ENCODE data around the gene ULK4. TPM values are rescaled to one million over a fixed set of nuclear protein-coding genes. Genes with fewer than 3 reads are reported as not detected.
A peak's percentile ranks its signal among the peaks of the same experiment; 100 is the strongest.

Gene ULK4
- total and polyA plus RNA-seq, 2 experiments from 2014 or later: 1.8 to 3.7 TPM

DNA sequence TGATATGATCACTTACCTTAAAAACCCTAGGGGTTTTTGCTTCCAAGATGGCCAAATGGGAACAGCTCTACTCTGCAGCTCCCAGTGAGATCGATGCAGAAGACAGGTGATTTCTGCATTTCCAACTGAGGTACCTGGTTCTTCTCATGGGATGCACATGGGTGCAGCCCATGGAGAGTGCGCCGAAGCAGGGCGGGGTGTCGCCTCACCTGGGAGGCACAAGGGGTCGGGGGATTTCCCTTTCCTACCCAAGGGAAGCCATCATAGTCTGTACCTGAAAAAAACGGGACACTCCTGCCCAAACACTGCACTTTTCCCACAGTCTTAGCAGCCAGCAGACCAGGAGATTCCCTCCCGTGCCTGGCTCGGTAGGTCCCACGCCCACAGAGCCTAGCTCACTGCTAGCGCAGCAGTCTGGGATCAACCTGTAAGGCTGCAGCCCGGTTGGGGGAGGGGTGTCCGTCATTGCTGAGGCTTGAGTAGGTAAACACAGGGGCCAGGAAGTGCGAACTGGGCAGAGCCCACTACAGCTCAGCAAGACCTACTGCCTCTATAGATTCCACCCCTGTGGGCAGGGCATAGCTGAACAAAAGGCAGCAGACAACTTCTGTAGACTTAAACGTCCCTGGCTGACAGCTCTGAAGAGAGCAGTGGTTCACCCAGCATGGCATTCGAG lies 684.0 kb downstream of the ULK4 start:
- no peaks in the 10 kb centered on the region for H3K9me3 ChIP-seq (ENCODE audit: low read depth)
- H3K4me3 ChIP-seq: no peak overlapping the region
- H3K36me3 ChIP-seq: no peaks in the 10 kb centered on the region
- H3K4me1 ChIP-seq (ENCODE audit: low read depth): no peaks in the 10 kb centered on the region
- no peak for TF ChIP-seq CTCF (IDR thresholded peaks at IDR 0.05; ENCODE audit: low read depth, low read length)
- H3K27me3 ChIP-seq: no peaks in the 10 kb centered on the region
- H3K27ac ChIP-seq: no peak overlapping the region
- DNase-seq (ENCODE audit: low read depth in 1 of 2, low spot score in 1 of 2): peak in 1 of 2 donors; percentile 36

DNA sequence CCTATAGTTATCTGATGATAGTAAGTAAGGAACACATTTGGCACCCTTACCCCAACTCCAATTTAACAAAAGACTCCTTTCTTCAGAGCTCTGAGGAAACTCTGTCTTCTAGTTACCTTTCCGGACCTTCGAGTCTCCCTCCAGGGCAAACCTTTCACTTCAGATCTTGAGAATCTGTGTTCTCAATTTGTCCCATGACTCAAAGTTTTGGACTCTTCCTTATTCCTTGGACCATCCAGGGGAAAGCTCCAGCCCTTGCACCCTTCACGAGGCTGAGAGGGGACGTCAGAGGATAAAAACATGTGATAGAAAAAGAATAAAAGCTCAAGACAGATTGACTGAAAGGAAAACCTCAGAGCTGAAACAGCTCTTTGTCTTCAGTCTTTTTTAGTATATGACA lies 685.7 kb downstream of the ULK4 start:
- DNase-seq (ENCODE audit: low read depth in 1 of 2, low spot score in 1 of 2): no peak
- Histone ChIP-seq H3K27ac (no peak overlapping the region), H3K4me3 (no peak overlapping the region), H3K4me1 (ENCODE audit: low read depth) (no peaks in the 10 kb centered on the region), H3K36me3 (no peaks in the 10 kb centered on the region), H3K27me3 (no peaks in the 10 kb centered on the region), H3K9me3 (ENCODE audit: low read depth) (no peaks in the 10 kb centered on the region)
- TF ChIP-seq CTCF (IDR thresholded peaks at IDR 0.05; ENCODE audit: low read depth, low read length): no peak

DNA sequence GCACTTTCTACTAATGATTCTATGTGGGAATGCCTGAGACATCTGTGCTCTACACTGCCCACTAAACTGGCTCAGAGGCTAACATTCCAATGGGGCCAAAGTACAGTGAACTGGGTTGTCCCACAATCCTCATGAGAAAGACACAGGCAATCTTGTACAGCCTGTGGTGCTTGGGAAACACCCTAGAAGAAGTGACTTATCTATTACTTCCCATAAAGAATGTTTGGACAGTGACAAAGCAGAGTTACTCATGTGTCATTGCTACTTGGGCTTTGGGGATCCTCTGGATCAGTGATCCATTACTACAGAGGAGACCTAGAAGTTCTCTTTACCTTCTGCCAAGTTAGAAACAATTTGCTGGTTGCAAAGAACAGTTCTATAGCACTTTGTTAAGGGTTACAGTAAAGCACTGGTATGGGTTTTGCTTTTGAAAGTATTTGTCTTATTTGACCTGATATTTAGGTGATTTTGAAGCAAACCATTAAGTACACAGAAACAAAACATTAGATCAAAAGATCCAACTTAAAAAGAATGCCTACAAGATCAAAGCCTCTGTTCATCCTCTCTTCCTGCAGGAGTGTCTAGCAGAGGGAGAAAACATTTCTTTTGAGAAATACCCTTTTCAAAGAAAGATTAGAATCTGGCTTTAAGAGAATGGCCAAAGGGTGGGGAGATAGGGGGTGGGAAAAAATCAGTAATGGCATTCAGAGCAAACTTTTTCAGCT lies 686.8 kb downstream of the ULK4 start:
- Histone ChIP-seq H3K4me1 (ENCODE audit: low read depth) (no peaks in the 10 kb centered on the region), H3K36me3 (no peaks in the 10 kb centered on the region), H3K9me3 (ENCODE audit: low read depth) (no peaks in the 10 kb centered on the region), H3K27ac (no peak overlapping the region), H3K4me3 (no peak overlapping the region), H3K27me3 (no peaks in the 10 kb centered on the region)
- no peak for TF ChIP-seq CTCF (IDR thresholded peaks at IDR 0.05; ENCODE audit: low read depth, low read length)
- DNase-seq (ENCODE audit: low read depth in 1 of 2, low spot score in 1 of 2): peak in 1 of 2 donors; percentile 50

DNA sequence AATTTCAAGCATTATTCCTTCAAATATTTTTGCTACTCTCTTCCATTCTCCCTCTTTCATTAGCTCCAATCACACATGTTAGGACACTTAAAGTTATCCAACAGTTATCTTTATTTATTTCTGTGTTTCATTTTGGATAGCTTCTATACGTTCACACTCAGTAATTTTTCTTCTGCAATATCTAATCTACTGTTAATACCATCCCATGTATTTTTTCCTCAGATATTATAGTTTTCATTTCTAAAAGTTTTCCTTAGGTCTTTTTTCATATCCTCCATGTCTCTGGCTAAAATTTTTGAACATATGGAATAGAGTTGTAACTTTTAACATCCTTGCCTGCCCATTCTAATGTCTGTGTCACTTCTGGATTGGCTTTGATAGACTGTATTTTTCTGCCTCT lies 689.2 kb downstream of the ULK4 start:
- no peaks in the 10 kb centered on the region for H3K9me3 ChIP-seq (ENCODE audit: low read depth)
- DNase-seq (ENCODE audit: low read depth in 1 of 2, low spot score in 1 of 2): no peak
- no peak for TF ChIP-seq CTCF (IDR thresholded peaks at IDR 0.05; ENCODE audit: low read depth, low read length)
- no peaks in the 10 kb centered on the region for H3K27me3 ChIP-seq
- no peaks in the 10 kb centered on the region for H3K36me3 ChIP-seq
- no peak overlapping the region for H3K4me3 ChIP-seq
- H3K4me1 ChIP-seq (ENCODE audit: low read depth): no peaks in the 10 kb centered on the region
- no peak overlapping the region for H3K27ac ChIP-seq

DNA sequence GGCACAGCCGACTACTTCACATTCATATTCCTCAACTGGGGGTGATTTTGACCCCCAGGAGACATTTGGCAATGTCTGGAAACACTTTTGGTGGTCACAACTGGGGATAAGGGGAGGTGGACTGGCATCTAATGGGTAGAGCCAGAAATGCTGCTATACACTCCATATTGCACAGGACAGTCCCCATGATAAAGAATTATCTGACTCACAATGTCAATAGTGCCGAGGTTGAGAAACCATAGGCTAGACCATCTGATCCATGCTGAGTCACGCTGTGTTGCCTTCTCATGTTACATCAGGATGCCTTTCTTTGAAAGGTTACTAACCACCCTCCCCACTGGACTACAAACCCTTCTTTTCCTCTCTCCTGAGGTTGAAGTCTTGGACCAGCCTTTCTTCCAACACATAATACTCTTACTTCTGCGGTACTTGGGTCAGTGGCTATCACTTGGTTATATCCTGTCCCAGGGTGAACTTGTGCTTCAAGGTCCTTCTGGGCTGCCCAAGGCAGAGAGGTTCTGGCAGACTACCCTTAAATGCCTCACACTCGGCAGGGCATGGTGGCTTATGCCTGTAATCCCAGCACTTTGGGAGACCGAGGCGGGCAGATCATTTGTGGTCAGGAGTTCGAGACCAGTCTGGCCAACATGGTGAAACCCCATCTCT lies 693.8 kb downstream of the ULK4 start:
- Histone ChIP-seq H3K9me3 (ENCODE audit: low read depth) (no peaks in the 10 kb centered on the region), H3K36me3 (no peaks in the 10 kb centered on the region), H3K4me1 (ENCODE audit: low read depth) (peaks cover 5% of the 10 kb centered on the region), H3K27ac (no peak overlapping the region), H3K27me3 (no peaks in the 10 kb centered on the region), H3K4me3 (no peak overlapping the region)
- TF ChIP-seq CTCF (IDR thresholded peaks at IDR 0.05; ENCODE audit: low read depth, low read length): no peak
- DNase-seq (ENCODE audit: low read depth in 1 of 2, low spot score in 1 of 2): peak in 1 of 2 donors; percentile 89

Data from cardiac muscle cell (in vitro differentiated cells and primary cell).